B cell (primary cell): ENCODE data around the gene EML3. TPM values are rescaled to one million over a fixed set of nuclear protein-coding genes. Genes with fewer than 3 reads are reported as not detected.
A peak's percentile ranks its signal among the peaks of the same experiment; 100 is the strongest.
"Not testable (repeated sequence)": the region's sequence is repeated elsewhere in the genome, so short reads cannot be mapped to it uniquely, and the experiment has no call there.

Experiments used
- ATAC-seq: fragments of 200-7000 bp; cut with Tn5 transposase; one replicate; pipeline ENCODE4 v1.10.0; 2021; ENCODE audit warnings: low read depth, mild to moderate bottlenecking, moderate number of reproducible peaks, moderate library complexity
- CTCF ChIA-PET: fragments of 350-600 bp; sonication (Branson Sonifier 250); formaldehyde crosslinking; loops from one replicate; lab custom pipeline; 2021; ENCODE audit warnings: antibody characterized with exemption, inconsistent platforms; lab: Charles Lee
- POLR2A ChIA-PET: fragments of 350-600 bp; sonication (Branson Sonifier 250); formaldehyde crosslinking; loops from one replicate; lab custom pipeline; 2021; ENCODE audit warnings: antibody characterized with exemption; lab: Charles Lee
- DNase-seq: peaks from one replicate; pipeline ENCODE4 v3.0.0; 2013
- H2AFZ ChIP-seq: 2 replicates; pipeline ENCODE4 v1.6.1; 2012; ENCODE audit warnings: mild to moderate bottlenecking, low read depth, low read length; ENCODE audit not compliant: insufficient read depth, poor library complexity, severe bottlenecking
- H3K27ac ChIP-seq, 2 donors: 1 replicate in 1 of 2; 2 replicates in 1 of 2; pipeline ENCODE4 v1.5.1; 2012 to 2013; ENCODE audit warnings: low read length in 2 of 2, mild to moderate bottlenecking in 2 of 2, moderate library complexity in 1 of 2
- H3K27me3 ChIP-seq, 4 experiments: fragments of 200-600 bp in 1 of 4; sonication (generic) in 1 of 4; replicated peaks in 1 of 4; 1 replicate in 2 of 4; 2 replicates in 2 of 4; pipeline versions ENCODE4 v1.6.1 to v1.7.0; 2013 to 2016; ENCODE audit warnings: low read length in 3 of 4, mild to moderate bottlenecking in 2 of 4, mixed read lengths in 1 of 4, moderate library complexity in 1 of 4; ENCODE audit not compliant: insufficient read depth in 4 of 4, control insufficient read depth in 3 of 4; ENCODE audit errors: control extremely low read depth in 1 of 4
- H3K36me3 ChIP-seq, 2 experiments: replicated peaks in 1 of 2; 1 replicate in 1 of 2; 2 replicates in 1 of 2; pipeline versions ENCODE4 v1.6.1 to v1.7.1; 2013; ENCODE audit warnings: low read length in 1 of 2; ENCODE audit not compliant: insufficient read depth in 2 of 2, control insufficient read depth in 1 of 2; ENCODE audit errors: control extremely low read depth in 1 of 2, extremely low read depth in 1 of 2
- H3K4me1 ChIP-seq, 2 donors: fragments of 200-600 bp in 1 of 2; sonication (generic) in 1 of 2; 1 replicate in 1 of 2; 2 replicates in 1 of 2; pipeline versions ENCODE4 v1.5.1 to v1.6.1; 2013 to 2017; ENCODE audit warnings: low read length in 2 of 2; ENCODE audit not compliant: control insufficient read depth in 2 of 2, insufficient read depth in 2 of 2
- H3K4me2 ChIP-seq: replicated peaks from 2 replicates; pipeline ENCODE3; 2012; ENCODE audit warnings: mild to moderate bottlenecking, low read depth, low read length; ENCODE audit not compliant: poor library complexity, severe bottlenecking
- H3K4me3 ChIP-seq, 5 experiments: fragments of 200-600 bp in 1 of 5; sonication (generic) in 1 of 5; 1 replicate in 3 of 5; 2 replicates in 2 of 5; pipeline versions ENCODE4 v1.5.1 to v1.7.0; 2011 to 2016; ENCODE audit warnings: low read length in 4 of 5, mild to moderate bottlenecking in 4 of 5, low read depth in 2 of 5, control low read depth in 1 of 5, moderate library complexity in 1 of 5; ENCODE audit not compliant: insufficient read depth in 1 of 5; ENCODE audit errors: control extremely low read depth in 1 of 5, extremely low read depth in 1 of 5
- H3K79me2 ChIP-seq: fragments of 200-600 bp; sonication (generic); one replicate; pipeline ENCODE4 v1.6.0; 2016; ENCODE audit warnings: low read length; ENCODE audit not compliant: control insufficient read depth, insufficient read depth
- H3K9ac ChIP-seq: fragments of 200-600 bp; sonication (generic); 2 replicates; pipeline ENCODE4 v1.6.1; 2017; ENCODE audit warnings: mild to moderate bottlenecking, low read length, moderate library complexity
- H3K9me3 ChIP-seq, 3 donors: one replicate each; pipeline versions ENCODE4 v1.6.1 to v1.7.1; 2013; ENCODE audit warnings: low read length in 2 of 3; ENCODE audit not compliant: control insufficient read depth in 2 of 3, insufficient read depth in 1 of 3; ENCODE audit errors: control extremely low read depth in 1 of 3
- H4K20me1 ChIP-seq: 2 replicates; pipeline ENCODE4 v1.6.0; 2012; ENCODE audit warnings: mild to moderate bottlenecking, low read length; ENCODE audit not compliant: insufficient read depth, control insufficient read depth, poor library complexity, severe bottlenecking
- H3K27ac Mint-ChIP-seq: one replicate; pipeline ENCODE4 v1.8.0; 2021; ENCODE audit warnings: mixed read lengths
- H3K27me3 Mint-ChIP-seq: one replicate; pipeline ENCODE4 v1.8.0; 2021; ENCODE audit warnings: mixed read lengths
- H3K4me1 Mint-ChIP-seq: one replicate; pipeline ENCODE4 v1.8.0; 2021; ENCODE audit warnings: mixed read lengths
- H3K4me3 Mint-ChIP-seq: one replicate; pipeline ENCODE4 v1.8.0; 2021; ENCODE audit warnings: mixed read lengths
- H3K9me3 Mint-ChIP-seq: one replicate; pipeline ENCODE4 v1.8.0; 2022; ENCODE audit warnings: mixed read lengths; ENCODE audit not compliant: insufficient read depth
- CTCF ChIP-seq: fragments of 200-600 bp; IDR thresholded peaks from one replicate; pipeline ENCODE4 v1.8.0; 2022; ENCODE audit warnings: antibody characterized with exemption, mild to moderate bottlenecking
- EZH2 ChIP-seq: IDR thresholded peaks from 2 replicates; pipeline ENCODE4 v1.6.1; 2012; ENCODE audit warnings: borderline replicate concordance, low read depth, mild to moderate bottlenecking, moderate library complexity, low read length; ENCODE audit not compliant: insufficient read depth, poor library complexity, severe bottlenecking
- WGBS: methylation state at CpG from one replicate; pipeline ENCODE4 v1.1.5; 2013; ENCODE audit warnings: missing lambda C conversion rate; ENCODE audit not compliant: insufficient coverage; 5-methylcytosine and 5-hydroxymethylcytosine counted together
- intact Hi-C: fragments of 100-400 bp; cut with micrococcal nuclease; formaldehyde crosslinking; loops from one replicate; pipeline ENCODE4 v1.10.0; 2022
- polyA plus RNA-seq: library from polyadenylated mRNA; depleted of rRNA; stranded (reverse); fragments of >200 nt; gene quantifications from 2 replicates; pipeline ENCODE4 v1.2.3, GENCODE V29; 2012
- total RNA-seq, 2 donors: library from RNA; stranded (reverse); fragments of 120-200 nt in 1 of 2; gene quantifications; 1 replicate in 1 of 2; 2 replicates in 1 of 2; pipeline versions ENCODE4 v1.2.3 to v1.2.4, GENCODE V29; 2013 to 2022

EML3 gene
- total and polyA plus RNA-seq, 2 donors (not counting 1 experiment from before 2014, with no cell fraction given), result 127 to 128 TPM

GRCh38 chr11:62652161-62653006 is 39.8 kb upstream of the EML3 start:
- intact Hi-C loops, result loop anchor here (1.0 to 2.0 kb wide), 8 partner anchors 13 to 102 kb away; partner anchors contain the start of genes C11orf98, CSKMT, TTC9C and UBXN1
- DNase-seq, result no peak
- Histone ChIP-seq H3K27me3 (no peaks in the 10 kb centered on the region), H2AFZ (peak overlapping the region; percentile 99), H3K9ac (peak overlapping the region; percentile 88), H3K36me3 (peaks cover 0 to 24% of the 10 kb centered on the region in 2 experiments), H3K79me2 (peaks cover 35% of the 10 kb centered on the region), H3K9me3 (no peaks in the 10 kb centered on the region), H3K4me3 (peak overlapping the region; percentile 74 to 90 (median 83)), H3K27ac (peak overlapping the region; percentile 68 to 89), H3K4me2 (peak overlapping the region; percentile 85), H3K4me1 (peaks cover 14 to 18% of the 10 kb centered on the region in 2 donors), H4K20me1 (peaks cover 2% of the 10 kb centered on the region)
- no peak for TF ChIP-seq EZH2
- no peak for TF ChIP-seq CTCF
- 20% methylated on average over 10 of the region's 16 CpGs for WGBS
- POLR2A ChIA-PET, result interaction anchor here (0.6 to 4.6 kb wide), 15 partner anchors 12 to 298 kb away, joined by 3 to 62 read pairs (median 4); partner anchors contain the start of genes B3GAT3, C11orf98, CSKMT and EEF1G
- Mint-ChIP-seq H3K9me3 (no peaks in the 10 kb centered on the region), H3K4me3 (peak overlapping the region; percentile 94), H3K27me3 (no peaks in the 10 kb centered on the region), H3K4me1 (peaks cover 22% of the 10 kb centered on the region), H3K27ac (peak overlapping the region; percentile 97)
- CTCF ChIA-PET, result interaction anchor here (0.6 to 1.3 kb wide), 9 partner anchors 13 to 60 kb away, joined by 3 to 12 read pairs (median 4); partner anchors contain the start of genes C11orf98, CSKMT, LBHD1 and MTA2
- no peak for ATAC-seq

- ATAC-seq, intact Hi-C loops, H3K27ac ChIP-seq, H3K27me3 ChIP-seq, H3K9me3 ChIP-seq, H3K4me3 ChIP-seq, DNase-seq, H4K20me1 ChIP-seq, H3K27ac Mint-ChIP-seq, H3K4me3 Mint-ChIP-seq, H3K9ac ChIP-seq, H2AFZ ChIP-seq, H3K4me2 ChIP-seq, H3K9me3 Mint-ChIP-seq, H3K27me3 Mint-ChIP-seq: not testable (repeated sequence)
- POLR2A ChIA-PET, result interaction anchor here (0.7 kb wide), 1 partner anchor 15 kb away, joined by 3 read pairs; the partner anchor contains the start of genes C11orf98 and CSKMT
- Histone ChIP-seq H3K4me1 (peaks cover 23 to 32% of the 10 kb centered on the region in 2 donors), H3K36me3 (peaks cover 0 to 25% of the 10 kb centered on the region in 2 experiments), H3K79me2 (peaks cover 53% of the 10 kb centered on the region)
- peaks cover 33% of the 10 kb centered on the region for H3K4me1 Mint-ChIP-seq
- 95% methylated on average over 12 of the region's 12 CpGs for WGBS
- CTCF ChIA-PET, result interaction anchor here (1.2 to 2.0 kb wide), 2 partner anchors 15 to 57 kb away, joined by 3 to 8 read pairs; partner anchors contain the start of genes C11orf98 and CSKMT
Measured at GRCh38 chr11:62650283-62650682, 37.7 kb upstream of the EML3 start.
